GM21825 (cell line): ENCODE results near the gene ANKRD40.
"Not testable (repeated sequence)": the region's sequence is repeated elsewhere in the genome, so short reads cannot be mapped to it uniquely, and the experiment has no call there.

Experiments
- ATAC-seq: cut with Tn5 transposase; IDR thresholded peaks from one replicate; pipeline ENCODE4 v1.9.1; 2021; ENCODE audit warnings: mild to moderate bottlenecking, moderate library complexity; ENCODE audit not compliant: unreplicated experiment

ANKRD40 gene

DNA sequence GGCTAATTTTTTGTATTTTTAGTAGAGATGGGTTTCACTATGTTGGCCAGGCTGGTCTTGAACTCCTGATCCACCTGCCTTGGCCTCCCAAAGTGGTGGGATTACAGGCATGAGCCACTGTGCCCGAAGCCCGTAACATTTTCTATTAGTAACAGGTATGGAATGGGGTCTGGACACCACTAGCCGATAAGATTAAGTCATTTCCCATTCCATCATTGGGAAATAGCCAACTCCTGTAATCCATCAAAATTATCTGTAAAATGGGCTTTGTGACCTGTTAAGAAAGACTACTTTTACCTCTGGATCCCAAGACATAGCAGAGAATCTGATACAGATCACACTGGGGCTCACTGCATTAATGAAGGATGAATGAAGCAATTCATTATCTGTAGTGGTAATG lies 7.8 kb upstream of the ANKRD40 start:
- ATAC-seq: no peak

DNA sequence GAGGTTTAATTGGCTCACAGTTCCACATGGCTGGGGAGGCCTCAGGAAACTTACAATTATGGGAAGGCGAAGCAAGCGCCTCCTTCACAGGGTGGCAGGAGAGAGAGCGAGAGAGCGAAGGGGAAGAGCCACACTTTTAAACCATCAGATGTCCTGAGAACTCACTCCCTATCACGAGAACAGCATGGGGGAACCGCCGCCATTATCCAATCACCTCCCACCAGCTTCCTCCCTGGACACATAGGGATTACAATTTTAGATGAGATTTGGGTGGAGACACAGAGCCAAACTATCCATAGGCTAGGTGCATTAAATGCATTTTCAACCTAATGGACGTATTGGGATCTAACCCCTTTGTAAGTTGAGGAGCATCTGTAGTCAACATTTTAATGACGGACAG lies 4.9 kb upstream of the ANKRD40 start:
- ATAC-seq: no peak

GRCh38 chr17:50710650-50711049 lies 2.9 kb upstream of the ANKRD40 start:
- no peak for ATAC-seq

GRCh38 chr17:50710025-50710424 lies 2.3 kb upstream of the ANKRD40 start:
- ATAC-seq: no peak

DNA sequence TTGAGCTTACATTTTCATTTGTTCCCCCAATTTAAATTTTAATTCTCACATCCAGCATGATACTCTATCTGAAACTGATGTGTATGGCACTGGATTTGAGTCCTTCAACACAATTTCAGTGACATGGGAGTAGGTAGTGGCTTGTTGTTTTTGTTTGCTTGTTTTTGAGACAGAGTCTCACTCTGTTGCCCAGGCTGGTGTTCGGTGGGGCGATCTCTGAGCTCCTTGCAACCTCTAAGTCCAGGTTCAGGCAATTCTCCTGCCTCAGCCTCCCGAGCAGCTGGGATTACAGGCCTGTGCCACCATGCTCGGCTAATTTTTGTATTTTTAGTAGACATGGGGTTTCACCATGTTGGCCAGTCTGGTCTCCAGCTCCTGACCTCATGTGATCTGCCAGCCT lies 1.3 kb upstream of the ANKRD40 start:
- not testable (repeated sequence) for ATAC-seq

- no peak for ATAC-seq
Observed at GRCh38 chr17:50708050-50709000, 611 bp upstream of the ANKRD40 start.

- no peak for ATAC-seq
Observed at GRCh38 chr17:50703162-50703561, 4.6 kb downstream of the ANKRD40 start.

DNA sequence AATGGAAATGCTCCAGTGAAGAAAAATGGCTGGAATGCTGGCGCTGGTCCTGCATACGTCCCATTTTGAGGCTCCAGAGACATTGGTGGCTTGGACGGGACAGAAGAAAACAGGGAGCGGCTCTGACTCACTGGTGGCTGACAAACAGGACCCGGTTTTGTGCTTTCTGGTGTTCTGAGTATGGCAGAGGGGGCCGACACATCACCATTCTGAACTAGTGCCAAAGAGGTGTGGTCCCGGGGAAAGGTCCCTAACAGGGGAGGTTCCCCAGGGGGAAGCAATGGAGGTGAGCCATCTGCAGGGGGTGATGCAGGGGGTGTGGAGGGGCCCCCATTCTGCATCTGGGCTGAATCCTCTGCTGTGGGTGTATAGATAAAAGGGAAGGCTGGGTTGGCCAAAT lies 8.3 kb downstream of the ANKRD40 start:
- no peak for ATAC-seq

- ATAC-seq: no peak
Observed at GRCh38 chr17:50697663-50698272, 9.9 kb downstream of the ANKRD40 start.

DNA sequence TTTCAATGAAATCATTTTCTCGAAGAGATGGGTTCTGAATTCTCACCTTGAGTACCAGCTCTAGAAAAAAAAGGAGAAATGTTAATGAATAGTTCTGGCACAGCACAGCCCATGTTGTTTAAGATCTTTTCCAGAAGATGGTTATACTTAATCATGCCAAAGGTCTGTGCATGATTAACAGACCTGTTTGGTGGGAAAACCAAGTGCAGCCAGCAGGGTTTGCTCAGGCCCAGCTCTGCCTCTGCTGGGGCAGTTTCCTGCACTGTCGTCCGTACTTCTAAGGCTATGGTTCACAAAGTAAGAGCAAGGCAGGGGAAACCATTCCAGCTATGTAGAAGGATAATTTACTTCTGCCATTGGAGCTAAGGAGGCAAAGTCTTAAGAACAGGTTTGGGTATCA lies 10.7 kb downstream of the ANKRD40 start:
- ATAC-seq: no peak

- ATAC-seq: no peak
Observed at GRCh38 chr17:50696365-50696879, 11.3 kb downstream of the ANKRD40 start.

GRCh38 chr17:50693036-50693682 lies 14.6 kb downstream of the ANKRD40 start:
- ATAC-seq: no peak

DNA sequence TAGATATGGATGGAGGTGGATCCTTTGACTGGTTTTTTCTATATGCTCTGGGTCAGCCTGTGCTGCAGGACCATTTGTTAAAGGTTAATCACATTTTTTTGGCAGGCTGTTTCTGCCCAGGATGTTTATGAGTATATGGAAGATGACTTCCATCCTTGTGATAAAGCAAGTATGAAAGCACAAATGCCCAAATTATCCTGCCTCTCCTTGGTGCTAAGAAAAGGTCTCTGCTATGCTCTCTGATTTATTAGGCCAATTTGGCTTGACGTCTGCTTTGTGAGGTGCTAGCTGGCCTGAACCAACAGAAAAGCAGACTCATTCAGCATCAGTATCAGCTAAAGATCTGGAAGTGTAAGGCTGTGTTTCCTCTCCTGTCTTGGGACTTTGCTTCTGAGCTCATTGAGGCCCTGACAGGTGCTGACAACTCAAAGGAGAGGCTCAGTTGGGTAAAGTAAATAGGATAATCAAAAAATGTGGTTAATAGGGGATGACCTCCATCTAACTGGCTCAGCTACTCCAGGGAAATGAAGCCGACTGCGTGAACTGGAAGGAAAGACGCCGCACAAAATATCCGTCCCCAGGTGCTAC lies 15.2 kb downstream of the ANKRD40 start:
- no peak for ATAC-seq

GRCh38 chr17:50691550-50692447 lies 15.9 kb downstream of the ANKRD40 start:
- no peak for ATAC-seq

DNA sequence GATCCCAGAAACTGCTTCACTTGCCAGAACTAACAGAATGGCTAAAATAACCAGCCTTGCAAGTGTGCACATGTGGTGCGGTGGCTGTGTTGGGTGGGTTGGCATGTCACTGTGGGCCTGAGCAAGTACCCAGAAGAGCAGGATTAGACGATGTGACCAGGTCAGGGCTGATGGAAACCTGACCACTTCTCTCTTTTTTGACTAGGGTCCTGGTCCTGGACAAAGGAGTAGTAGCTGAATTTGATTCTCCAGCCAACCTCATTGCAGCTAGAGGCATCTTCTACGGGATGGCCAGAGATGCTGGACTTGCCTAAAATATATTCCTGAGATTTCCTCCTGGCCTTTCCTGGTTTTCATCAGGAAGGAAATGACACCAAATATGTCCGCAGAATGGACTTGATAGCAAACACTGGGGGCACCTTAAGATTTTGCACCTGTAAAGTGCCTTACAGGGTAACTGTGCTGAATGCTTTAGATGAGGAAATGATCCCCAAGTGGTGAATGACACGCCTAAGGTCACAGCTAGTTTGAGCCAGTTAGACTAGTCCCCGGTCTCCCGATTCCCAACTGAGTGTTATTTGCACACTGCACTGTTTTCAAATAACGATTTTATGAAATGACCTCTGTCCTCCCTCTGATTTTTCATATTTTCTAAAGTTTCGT lies 16.7 kb downstream of the ANKRD40 start:
- ATAC-seq: no peak

DNA sequence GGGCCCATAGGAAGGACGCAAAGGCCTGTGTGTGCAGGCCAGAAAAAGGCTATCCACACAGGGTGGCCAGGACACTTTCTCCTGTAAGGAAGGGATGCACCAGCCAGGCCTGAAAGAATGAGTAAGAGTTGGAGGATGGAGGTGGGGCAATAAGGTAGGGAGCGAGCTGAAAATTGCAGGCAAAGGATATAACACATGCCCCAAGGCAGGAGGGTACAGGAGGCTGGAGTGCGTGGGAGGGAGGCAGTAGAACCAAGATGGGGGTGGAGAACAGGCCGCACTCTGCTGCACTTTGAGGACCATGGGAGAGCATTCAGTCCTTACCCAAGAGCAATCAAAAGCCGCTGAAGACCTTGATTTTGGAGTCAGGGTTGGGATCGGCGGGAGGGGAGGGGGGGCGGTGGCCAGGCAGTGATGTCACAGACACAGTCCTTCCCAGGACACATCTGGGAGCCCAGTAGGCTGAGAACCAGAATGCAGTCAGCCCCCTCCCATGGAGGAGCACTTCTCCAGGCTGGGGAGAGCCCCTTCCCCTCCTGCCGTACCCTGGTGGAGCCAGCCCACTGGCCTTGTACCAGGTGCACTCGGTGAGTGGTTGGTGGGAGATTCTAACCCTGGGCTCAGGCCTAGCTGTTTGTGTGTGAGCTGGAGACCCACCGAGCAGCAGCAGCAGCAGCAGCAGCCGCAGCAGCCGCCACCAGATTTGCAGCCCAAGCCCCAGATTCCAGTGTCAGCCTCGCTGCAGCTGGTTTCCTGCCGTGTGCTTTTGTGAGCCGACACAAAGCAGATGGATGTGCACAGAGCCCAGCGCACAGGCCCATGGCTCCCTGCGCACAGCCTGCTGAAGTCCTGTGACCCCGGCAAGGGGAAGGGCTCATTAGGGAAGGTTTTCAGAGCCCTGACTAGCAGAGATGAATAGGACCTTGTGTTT lies 17.5 kb downstream of the ANKRD40 start:
- ATAC-seq: no peak

DNA sequence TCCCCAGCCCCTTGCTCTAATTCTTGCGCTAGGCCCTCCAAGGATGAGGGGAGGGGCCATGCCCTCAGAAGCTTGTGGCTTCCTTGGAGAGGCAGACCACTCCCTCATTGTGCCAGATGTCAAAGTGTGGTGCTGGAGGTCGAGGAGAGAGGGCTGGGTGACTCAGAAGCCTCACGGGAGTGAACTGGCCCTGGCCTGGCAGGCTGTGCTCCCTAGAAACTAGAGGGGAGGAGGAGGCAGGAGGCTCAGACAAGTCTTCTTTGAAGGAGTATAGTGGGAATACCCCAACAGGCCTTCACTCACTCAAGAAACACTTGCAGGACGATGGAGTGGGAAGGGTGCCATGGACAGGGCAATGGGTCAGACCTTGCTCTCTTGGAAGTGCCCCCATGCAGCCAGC lies 18.5 kb downstream of the ANKRD40 start:
- no peak for ATAC-seq

GRCh38 chr17:50688245-50688644 lies 19.5 kb downstream of the ANKRD40 start:
- ATAC-seq: no peak
